T-helper 17 cell (primary cell): ENCODE measurements around the gene MUC22. TPM values are rescaled to one million over a fixed set of nuclear protein-coding genes. Genes with fewer than 3 reads are reported as not detected.
"Not testable (repeated sequence)": the region's sequence is repeated elsewhere in the genome, so short reads cannot be mapped to it uniquely, and the experiment has no call there.

Experiments
- ATAC-seq: fragments of 150-1000 bp; cut with Tn5 transposase; 2 replicates; pipeline ENCODE4 v1.10.0; 2021; ENCODE audit warnings: mild to moderate bottlenecking, moderate library complexity
- DNase-seq, 3 donors: peaks; one replicate each; pipeline versions ENCODE4 v3.0.0 to v3.0.0-alpha.2; 2020 to 2021
- H3K9me3 ChIP-seq: one replicate; pipeline ENCODE4 v1.7.0; 2013; ENCODE audit warnings: low read length, mild to moderate bottlenecking; ENCODE audit not compliant: control insufficient read depth, poor library complexity, severe bottlenecking
- H3K27ac Mint-ChIP-seq: one replicate; pipeline ENCODE4 v1.8.0; 2022; ENCODE audit warnings: mild to moderate bottlenecking, moderate library complexity, mixed read lengths
- H3K27me3 Mint-ChIP-seq: one replicate; pipeline ENCODE4 v1.8.0; 2022; ENCODE audit warnings: mixed read lengths
- H3K36me3 Mint-ChIP-seq: one replicate; pipeline ENCODE4 v1.8.0; 2022; ENCODE audit warnings: low read depth, mixed read lengths
- H3K4me1 Mint-ChIP-seq: one replicate; pipeline ENCODE4 v1.8.0; 2022; ENCODE audit warnings: mild to moderate bottlenecking, mixed read lengths
- H3K4me3 Mint-ChIP-seq: one replicate; pipeline ENCODE4 v1.8.0; 2022; ENCODE audit warnings: mild to moderate bottlenecking, moderate library complexity, mixed read lengths
- total RNA-seq, 4 donors: library from RNA in 2 of 4; stranded (reverse) in 2 of 4; gene quantifications; one replicate each; pipeline ENCODE4 v1.2.3 and lab custom pipeline; 2022 to 2026

The MUC22 gene
- total RNA-seq, 2 donors from 2014 or later, result not detected

DNA sequence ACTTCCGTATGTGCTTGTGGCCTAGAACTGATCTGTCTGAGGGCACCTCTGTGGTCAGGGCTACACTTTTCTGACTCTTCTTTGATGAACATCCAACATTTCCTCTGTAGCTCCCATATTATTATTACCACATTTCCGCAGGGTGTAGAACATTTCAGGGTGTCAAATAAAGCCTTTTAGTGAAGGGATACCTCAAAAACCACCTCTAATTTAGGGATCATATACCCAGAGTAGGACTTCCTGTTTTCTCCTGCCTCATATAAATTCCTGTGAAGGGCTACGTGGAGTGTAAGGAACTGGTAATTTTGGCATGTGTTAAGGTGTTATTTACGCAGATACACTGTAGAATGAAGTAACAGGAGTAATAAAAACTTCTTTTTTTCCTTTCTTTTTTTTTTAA is 5.5 kb upstream of the MUC22 start:
- ATAC-seq (no peak), DNase-seq (no peak)
- Mint-ChIP-seq H3K27me3 (peaks cover 54% of the 10 kb centered on the region), H3K4me1 (peaks cover 5% of the 10 kb centered on the region), H3K4me3 (no peak overlapping the region), H3K36me3 (peaks cover 2% of the 10 kb centered on the region), H3K27ac (no peak overlapping the region)
- H3K9me3 ChIP-seq, result no peaks in the 10 kb centered on the region

GRCh38 chr6:31005249-31006020 is 4.8 kb upstream of the MUC22 start:
- no peak for ATAC-seq
- Mint-ChIP-seq H3K27ac (no peak overlapping the region), H3K27me3 (peaks cover 60% of the 10 kb centered on the region), H3K36me3 (peaks cover 2% of the 10 kb centered on the region), H3K4me3 (no peak overlapping the region), H3K4me1 (peaks cover 5% of the 10 kb centered on the region)
- DNase-seq, result no peak
- no peaks in the 10 kb centered on the region for H3K9me3 ChIP-seq

DNA sequence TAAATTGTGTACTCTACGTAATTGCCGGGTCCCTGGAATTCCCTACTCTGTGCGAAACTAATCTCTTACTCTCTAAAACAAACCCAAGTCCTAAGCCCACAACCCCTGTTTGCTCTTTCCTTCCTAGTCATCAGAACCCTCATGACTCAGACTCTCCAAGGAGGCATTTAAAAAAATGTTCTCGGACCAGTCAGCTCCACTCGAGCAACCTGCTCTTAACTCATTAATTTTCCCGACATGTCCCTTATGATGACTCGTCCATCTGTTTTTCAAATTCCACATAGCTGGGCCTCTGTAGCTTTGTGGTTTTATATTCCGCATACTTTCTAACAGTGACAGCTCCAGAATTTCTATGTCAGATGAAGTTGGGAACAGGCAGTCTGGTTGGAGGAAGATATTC is 2.6 kb upstream of the MUC22 start:
- no peak overlapping the region for H3K4me3 Mint-ChIP-seq
- DNase-seq (no peak), ATAC-seq (no peak)
- peaks cover 72% of the 10 kb centered on the region for H3K27me3 Mint-ChIP-seq
- H3K9me3 ChIP-seq, result no peaks in the 10 kb centered on the region
- H3K27ac Mint-ChIP-seq, result no peak overlapping the region
- H3K36me3 Mint-ChIP-seq, result peaks cover 3% of the 10 kb centered on the region
- peaks cover 5% of the 10 kb centered on the region for H3K4me1 Mint-ChIP-seq

DNA sequence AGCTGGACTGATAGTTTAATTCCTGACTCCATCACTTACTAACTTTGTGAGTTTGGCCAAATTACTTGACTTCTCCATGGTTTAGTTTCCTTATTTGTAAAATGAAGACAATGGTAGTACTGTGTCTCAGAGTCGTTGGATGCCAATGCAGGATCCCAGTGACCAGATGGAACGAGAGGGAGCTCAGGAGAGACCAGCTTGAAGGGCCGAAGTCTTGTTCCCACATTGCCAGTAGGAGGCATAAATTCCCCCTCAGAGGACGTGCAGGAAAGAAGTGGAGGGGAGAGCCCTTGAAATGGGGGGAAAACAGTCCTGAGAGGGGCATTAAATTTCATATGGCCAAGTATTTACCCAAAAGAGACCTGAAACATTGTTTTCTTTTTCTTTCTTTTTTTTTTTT is 2.1 kb upstream of the MUC22 start:
- peaks cover 3% of the 10 kb centered on the region for H3K4me1 Mint-ChIP-seq
- H3K4me3 Mint-ChIP-seq, result no peak overlapping the region
- H3K27me3 Mint-ChIP-seq, result peaks cover 72% of the 10 kb centered on the region
- H3K9me3 ChIP-seq, result no peaks in the 10 kb centered on the region
- H3K36me3 Mint-ChIP-seq, result peaks cover 3% of the 10 kb centered on the region
- ATAC-seq, result no peak
- no peak overlapping the region for H3K27ac Mint-ChIP-seq
- DNase-seq, result no peak

DNA sequence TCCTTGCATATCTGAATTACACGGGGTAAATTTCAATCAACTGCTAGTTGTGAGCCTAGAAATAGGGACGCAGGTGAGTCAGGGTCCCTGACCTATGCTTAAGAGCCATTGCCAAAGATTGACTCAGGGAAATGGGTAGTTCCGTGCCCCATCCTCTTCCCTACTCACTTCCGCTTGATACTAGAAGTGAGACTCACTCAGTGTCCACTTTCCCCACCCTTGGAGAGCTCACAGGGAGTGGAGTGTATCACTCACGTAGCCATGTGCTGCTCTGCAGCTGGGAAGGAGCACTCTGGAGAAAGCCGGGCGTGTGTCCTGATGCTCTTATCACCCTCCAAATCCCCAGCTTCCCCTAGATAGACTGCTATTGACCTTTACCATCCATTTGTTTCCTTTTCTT is 543 bp upstream of the MUC22 start:
- no peaks in the 10 kb centered on the region for H3K9me3 ChIP-seq
- DNase-seq, result no peak
- peaks cover 77% of the 10 kb centered on the region for H3K27me3 Mint-ChIP-seq
- peaks cover 3% of the 10 kb centered on the region for H3K36me3 Mint-ChIP-seq
- ATAC-seq, result no peak
- no peak overlapping the region for H3K27ac Mint-ChIP-seq
- H3K4me3 Mint-ChIP-seq, result no peak overlapping the region
- H3K4me1 Mint-ChIP-seq, result peaks cover 3% of the 10 kb centered on the region

DNA sequence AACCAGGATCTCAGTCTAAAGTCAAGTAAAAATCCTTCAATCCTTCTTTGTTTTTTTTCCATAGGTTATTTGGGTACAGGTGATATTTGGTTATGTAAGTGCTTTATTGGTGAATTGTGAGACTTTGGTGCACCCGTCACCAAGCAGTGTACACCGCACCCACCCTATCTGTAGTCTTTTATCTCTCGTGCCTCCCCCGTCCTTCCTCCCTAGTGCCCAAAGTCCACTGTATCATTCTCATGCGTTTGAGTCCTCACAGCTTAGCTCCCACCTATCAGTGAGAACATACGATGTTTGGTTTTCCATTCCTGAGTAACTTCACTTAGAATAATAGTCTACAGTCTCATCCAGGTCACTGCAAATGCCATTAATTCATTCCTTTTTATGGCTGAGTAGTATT is 879 bp downstream of the MUC22 start:
- H3K4me3 Mint-ChIP-seq, result no peak overlapping the region
- peaks cover 3% of the 10 kb centered on the region for H3K36me3 Mint-ChIP-seq
- H3K27me3 Mint-ChIP-seq, result peaks cover 63% of the 10 kb centered on the region
- peaks cover 3% of the 10 kb centered on the region for H3K4me1 Mint-ChIP-seq
- H3K27ac Mint-ChIP-seq, result no peak overlapping the region
- no peaks in the 10 kb centered on the region for H3K9me3 ChIP-seq
- no peak for ATAC-seq
- no peak for DNase-seq

DNA sequence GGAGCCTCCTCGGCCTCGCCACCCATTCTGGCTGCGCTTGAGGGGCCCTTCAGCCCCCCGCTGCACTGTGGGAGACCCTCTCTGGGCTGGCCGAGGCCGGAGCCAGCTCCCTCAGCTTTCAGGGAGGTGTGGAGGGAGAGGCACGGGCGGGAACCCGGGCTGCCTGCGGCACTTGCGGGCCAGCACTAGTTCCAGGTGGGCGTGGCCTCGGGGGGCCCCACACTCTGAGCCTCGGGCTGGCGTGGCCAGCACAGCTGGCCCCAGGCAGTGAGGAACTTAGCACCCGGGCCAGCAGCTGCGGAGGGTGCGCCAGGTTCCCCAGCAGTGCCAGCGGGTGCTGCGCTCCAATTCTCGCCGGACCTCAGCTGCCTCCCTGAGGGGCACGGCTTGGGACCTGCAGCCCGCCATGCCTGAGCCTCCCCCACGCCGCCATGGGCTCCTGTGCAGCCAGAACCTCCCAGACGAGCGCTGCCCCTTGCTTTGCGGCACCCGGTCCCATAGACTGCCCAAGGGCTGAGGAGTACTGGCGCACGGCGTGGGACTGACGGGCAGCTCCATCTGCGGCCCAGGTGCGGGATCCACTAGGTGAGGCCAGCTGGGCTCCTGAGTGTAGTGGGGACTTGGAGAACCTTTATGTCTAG is 6.5 kb downstream of the MUC22 start:
- no peak for ATAC-seq

DNA sequence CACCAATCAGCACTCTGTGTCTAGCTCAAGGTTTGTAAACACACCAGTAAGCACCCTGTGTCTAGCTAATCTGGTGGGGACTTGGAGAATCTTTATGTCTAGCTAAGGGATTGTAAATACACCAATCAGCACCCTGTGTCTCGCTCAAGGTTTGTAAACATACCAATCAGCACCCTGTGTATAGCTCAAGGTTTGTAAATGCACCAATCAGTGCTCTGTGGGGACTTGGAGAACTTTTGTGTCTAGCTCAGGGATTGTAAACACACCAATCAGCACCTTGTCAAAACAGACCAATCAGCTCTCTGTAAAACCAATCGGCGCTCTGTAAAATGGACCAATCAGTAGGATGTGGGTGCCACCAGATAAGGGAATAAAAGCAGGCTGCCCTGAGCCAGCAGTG is 7.2 kb downstream of the MUC22 start:
- H3K4me1 Mint-ChIP-seq, DNase-seq, H3K27ac Mint-ChIP-seq, ATAC-seq, H3K9me3 ChIP-seq, H3K36me3 Mint-ChIP-seq, H3K4me3 Mint-ChIP-seq: not testable (repeated sequence)
- H3K27me3 Mint-ChIP-seq, result peaks cover 39% of the 10 kb centered on the region

More for the DNA sequence above, 6.5 kb downstream of the MUC22 start:
- H3K36me3 Mint-ChIP-seq, result peaks cover 2% of the 10 kb centered on the region
- no peak overlapping the region for H3K27ac Mint-ChIP-seq
- no peak overlapping the region for H3K4me3 Mint-ChIP-seq
- no peaks in the 10 kb centered on the region for H3K4me1 Mint-ChIP-seq
- H3K9me3 ChIP-seq, result no peaks in the 10 kb centered on the region
- H3K27me3 Mint-ChIP-seq, result peaks cover 41% of the 10 kb centered on the region
- DNase-seq, result no peak

DNA sequence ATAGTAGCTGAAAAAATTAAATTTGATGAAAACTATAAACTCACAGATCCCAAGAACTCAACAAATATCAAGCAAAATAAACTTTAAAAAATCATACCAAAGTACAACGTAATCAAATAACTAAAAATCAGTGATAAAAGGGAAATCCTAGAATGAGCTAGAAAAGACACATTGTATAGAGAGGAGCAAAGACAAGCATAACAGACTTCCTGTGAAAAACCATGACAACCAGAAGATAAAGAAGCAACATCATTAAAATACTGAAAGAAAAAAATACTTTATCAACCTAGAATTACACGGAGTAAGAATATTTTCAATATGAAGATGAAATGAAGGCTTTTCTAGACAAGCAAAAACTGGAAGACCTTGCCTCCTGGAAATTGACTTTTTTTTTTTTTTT is 9.8 kb downstream of the MUC22 start:
- H3K4me3 Mint-ChIP-seq, result no peak overlapping the region
- peaks cover 33% of the 10 kb centered on the region for H3K27me3 Mint-ChIP-seq
- H3K4me1 Mint-ChIP-seq, result no peaks in the 10 kb centered on the region
- peaks cover 2% of the 10 kb centered on the region for H3K36me3 Mint-ChIP-seq
- DNase-seq (no peak), ATAC-seq (no peak)
- H3K27ac Mint-ChIP-seq, result no peak overlapping the region
- no peaks in the 10 kb centered on the region for H3K9me3 ChIP-seq

DNA sequence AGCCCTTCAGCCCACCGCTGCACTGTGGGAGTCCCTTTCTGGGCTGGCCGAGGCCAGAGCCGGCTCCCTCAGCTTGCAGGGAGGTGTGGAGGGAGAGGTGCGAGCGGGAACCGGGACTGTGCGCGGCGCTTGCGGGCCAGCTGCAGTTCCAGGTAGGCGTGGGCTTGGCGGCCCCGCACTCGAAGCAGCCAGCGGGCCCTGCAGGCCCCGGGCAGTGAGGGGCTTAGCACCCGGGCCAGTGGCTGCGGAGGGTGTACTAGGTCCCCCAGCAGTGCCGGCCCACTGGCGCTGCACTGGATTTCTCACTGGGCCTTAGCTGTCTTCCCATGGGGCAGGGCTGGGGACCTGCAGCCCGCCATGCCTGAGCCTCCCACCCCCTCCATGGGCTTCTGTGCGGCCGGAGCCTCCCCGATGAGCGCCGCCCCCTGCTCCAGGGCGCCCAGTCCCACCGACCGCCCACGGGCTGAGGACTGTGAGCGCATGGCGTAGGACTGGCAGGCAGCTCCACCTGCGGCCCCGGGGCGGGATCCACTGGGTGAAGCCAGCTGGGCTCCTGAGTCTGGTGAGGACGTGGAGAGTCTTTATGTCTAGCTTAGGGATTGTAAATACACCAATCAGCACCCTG is 10.5 kb downstream of the MUC22 start:
- not testable (repeated sequence) for H3K4me1 Mint-ChIP-seq, H3K27ac Mint-ChIP-seq, H3K9me3 ChIP-seq, ATAC-seq, H3K4me3 Mint-ChIP-seq, H3K36me3 Mint-ChIP-seq, DNase-seq
- peaks cover 38% of the 10 kb centered on the region for H3K27me3 Mint-ChIP-seq

- not testable (repeated sequence) for DNase-seq, ATAC-seq, H3K9me3 ChIP-seq, H3K4me1 Mint-ChIP-seq, H3K36me3 Mint-ChIP-seq, H3K4me3 Mint-ChIP-seq, H3K27ac Mint-ChIP-seq
- peaks cover 49% of the 10 kb centered on the region for H3K27me3 Mint-ChIP-seq
These were observed 11.6 kb downstream of the MUC22 start for GRCh38 chr6:31021705-31022531.

DNA sequence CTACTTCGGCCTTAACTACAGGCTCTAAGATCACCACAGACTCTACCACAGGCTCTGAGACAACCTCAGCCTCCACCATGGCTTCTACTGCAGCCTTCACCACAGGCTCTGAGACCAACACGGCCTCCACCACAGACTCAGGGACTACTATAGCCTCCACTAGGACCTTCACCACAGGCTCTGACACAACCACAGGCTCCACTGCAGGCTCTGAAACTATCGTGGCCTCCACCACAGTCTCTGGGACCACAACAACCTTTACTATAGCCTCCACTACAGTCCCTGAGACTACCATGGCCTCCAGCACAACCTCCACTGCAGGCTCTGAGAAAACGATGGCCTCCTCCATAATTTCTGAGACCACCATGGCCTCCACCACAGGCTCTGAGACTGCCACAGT is 15.3 kb downstream of the MUC22 start:
- ATAC-seq, result no peak
- Mint-ChIP-seq H3K36me3 (peaks cover 3% of the 10 kb centered on the region), H3K27me3 (peaks cover 62% of the 10 kb centered on the region), H3K27ac (no peak overlapping the region), H3K4me3 (no peak overlapping the region), H3K4me1 (no peaks in the 10 kb centered on the region)
- H3K9me3 ChIP-seq, result no peaks in the 10 kb centered on the region
- DNase-seq, result no peak

DNA sequence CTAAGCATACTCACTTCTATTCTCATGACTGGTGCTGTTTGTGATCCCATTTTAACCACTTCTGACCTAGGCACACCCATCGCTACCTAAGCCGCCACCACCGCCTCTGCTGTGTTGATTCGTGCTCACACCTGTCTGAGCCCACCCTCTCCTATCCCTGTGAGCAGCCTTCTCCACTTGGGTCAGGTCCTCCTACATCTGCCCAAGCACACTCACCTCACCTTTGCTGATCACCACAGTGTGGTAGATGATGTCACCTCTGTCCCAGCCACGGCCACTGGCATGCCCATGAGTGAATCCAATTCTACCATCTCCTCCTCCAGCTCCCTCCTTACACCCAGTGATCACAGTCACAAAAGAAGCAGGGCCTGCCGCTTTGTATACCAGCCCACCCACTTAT is 20.8 kb downstream of the MUC22 start:
- ATAC-seq, result no peak
- H3K9me3 ChIP-seq, result no peaks in the 10 kb centered on the region
- H3K4me1 Mint-ChIP-seq, result peaks cover 6% of the 10 kb centered on the region
- peaks cover 92% of the 10 kb centered on the region for H3K27me3 Mint-ChIP-seq
- H3K4me3 Mint-ChIP-seq, result no peak overlapping the region
- H3K36me3 Mint-ChIP-seq, result peaks cover 4% of the 10 kb centered on the region
- no peak overlapping the region for H3K27ac Mint-ChIP-seq
- DNase-seq, result no peak
